GM10266 (cell line): Measurements from ENCODE around the gene LEMD1.

Source experiments
- DNase-seq: peaks from one replicate; pipeline ENCODE4 v3.0.0; 2012; ENCODE audit errors: extremely low spot score
- CTCF ChIP-seq: IDR thresholded peaks from 2 replicates; pipeline ENCODE4 v1.5.1; 2012; ENCODE audit warnings: mild to moderate bottlenecking, low read depth; ENCODE audit not compliant: control insufficient read depth, insufficient read depth; ENCODE audit errors: missing control alignments

LEMD1 gene

GRCh38 chr1:205423814-205424399, 2.1 kb upstream of the LEMD1 start:
- TF ChIP-seq CTCF: no peak
- DNase-seq: no peak

- DNase-seq: no peak
- TF ChIP-seq CTCF: no peak
Measured at GRCh38 chr1:205422993-205423642, 1.3 kb upstream of the LEMD1 start.

GRCh38 chr1:205420938-205421337, 918 bp downstream of the LEMD1 start:
- no peak for TF ChIP-seq CTCF
- DNase-seq: no peak

GRCh38 chr1:205417870-205418635, 3.8 kb downstream of the LEMD1 start:
- TF ChIP-seq CTCF: no peak
- DNase-seq: no peak

- DNase-seq: no peak
Measured at GRCh38 chr1:205416322-205416721, 5.5 kb downstream of the LEMD1 start.

GRCh38 chr1:205410581-205411298, 11.1 kb downstream of the LEMD1 start:
- TF ChIP-seq CTCF: no peak
- DNase-seq: no peak

More at GRCh38 chr1:205416322-205416721, 5.5 kb downstream of the LEMD1 start:
- TF ChIP-seq CTCF: no peak
